Stimulated activated CD8-positive, alpha-beta memory T cell treated with anti-CD3 and anti-CD28 coated beads, Interleukin-15, amount 100 ng/mL, for 24 hours (primary cell): Measurements from ENCODE around the gene ADARB1.

ENCODE experiments used
- DNase-seq: peaks from one replicate; pipeline ENCODE4 v3.0.0-alpha.2; 2020; ENCODE audit warnings: low read depth

Gene ADARB1

DNA sequence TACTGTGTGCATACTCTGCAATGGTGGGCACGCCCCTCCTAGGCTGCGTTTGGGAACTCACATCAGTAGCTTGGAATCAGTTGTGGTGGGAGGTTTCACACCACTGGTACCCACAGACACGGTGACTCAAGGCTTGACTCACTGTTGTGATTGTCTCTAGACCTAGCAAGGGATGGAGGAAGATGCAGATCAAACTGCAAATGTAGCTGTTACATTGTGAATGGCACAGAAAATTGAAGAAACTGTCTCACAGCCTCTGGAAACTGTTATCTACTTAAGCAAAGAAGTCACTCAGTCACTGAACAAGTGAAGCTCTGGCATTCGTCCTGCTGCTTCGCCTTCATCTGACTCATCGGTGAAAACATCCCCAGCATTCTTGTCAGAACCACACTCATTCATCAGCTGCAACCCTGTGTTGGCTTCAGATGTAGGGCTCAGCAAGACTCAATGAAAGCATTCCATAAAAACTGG, 153.8 kb downstream of the ADARB1 start:
- peak; percentile 38 for DNase-seq

DNA sequence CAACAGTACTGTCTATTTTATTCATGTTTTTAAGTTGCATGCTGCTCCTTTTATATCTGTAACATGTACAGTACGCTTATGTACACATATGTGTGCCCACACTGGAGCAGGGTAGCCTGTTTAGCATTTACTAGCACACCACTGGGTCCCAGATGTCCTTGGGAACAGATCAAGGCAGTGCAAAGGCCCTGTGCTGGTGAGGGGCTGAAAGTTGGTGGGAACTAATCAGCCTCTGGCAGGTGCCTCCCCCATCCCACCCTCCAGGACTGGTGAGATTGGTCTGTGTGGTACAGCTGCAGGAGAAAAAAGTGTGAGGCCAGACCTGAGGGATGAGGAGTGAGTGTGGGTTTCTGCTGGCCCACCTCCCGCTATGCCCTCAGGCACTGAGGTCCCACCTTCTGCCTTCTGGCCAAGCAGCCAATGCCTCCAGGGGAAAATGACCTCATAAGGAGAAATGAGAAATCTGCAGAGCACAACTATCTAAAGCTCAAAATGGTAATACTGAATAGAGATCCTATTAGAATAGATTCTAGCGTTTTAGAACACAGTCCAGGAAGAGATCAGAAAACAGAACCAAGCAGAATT, 154.4 kb downstream of the ADARB1 start:
- DNase-seq = no peak

DNA sequence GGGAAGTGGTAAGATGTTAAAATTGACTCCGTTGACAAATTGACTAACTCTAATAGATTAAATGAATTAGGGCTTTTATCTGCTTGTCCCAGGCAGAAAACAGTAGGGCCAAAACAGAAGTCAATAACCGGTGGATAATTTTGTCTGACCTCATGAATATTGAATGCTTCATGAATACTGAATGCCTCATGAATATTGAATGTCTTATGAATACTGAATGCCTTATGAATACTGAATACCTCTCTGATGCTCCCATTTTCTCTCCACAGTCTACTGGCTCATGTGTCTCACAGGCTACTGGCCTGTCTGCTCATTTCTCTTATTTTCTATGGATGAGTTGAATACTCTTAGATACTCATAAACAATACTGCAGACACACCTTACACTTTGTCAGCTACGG, 157.3 kb downstream of the ADARB1 start:
- DNase-seq = no peak

DNA sequence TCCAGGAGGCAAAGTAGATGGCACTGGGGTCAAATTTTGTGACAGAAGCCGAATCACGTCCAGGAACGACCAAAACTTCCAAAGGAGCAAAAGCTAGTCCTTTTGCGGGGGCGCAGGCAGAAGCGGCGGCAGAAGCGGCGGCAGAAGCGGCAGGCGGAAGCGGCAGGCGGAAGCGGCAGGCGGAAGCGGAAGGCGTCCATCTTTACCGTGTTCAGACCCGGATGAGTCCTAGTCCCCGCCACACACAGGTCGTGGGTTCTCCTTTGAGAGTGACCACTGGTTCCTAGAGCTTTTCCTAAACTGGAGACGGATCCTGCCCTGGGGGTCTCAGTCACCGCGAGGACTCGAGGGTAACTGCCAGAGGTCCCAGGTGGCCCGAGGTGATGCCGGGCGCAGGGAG, 159.7 kb downstream of the ADARB1 start:
- DNase-seq = no peak

DNA sequence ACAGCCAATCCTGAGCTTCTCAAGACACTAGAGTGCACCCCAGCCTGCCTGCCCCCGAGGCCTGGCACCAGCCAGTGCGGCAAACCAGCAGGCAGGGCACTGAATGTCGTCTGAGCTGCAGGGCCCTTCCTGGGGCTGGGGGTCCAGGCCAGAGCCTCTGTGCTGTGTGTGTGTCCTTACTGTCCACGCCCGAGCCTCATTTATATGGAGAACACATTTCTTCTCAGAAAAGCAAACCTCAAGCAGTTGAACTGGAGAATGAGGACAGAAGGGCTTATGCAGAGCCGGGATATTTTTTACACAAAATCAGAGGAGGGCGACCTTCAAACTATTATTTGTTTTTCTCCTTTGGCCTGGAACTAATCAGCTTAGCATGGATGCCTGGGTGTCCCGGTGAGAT, 160.6 kb downstream of the ADARB1 start:
- no peak for DNase-seq

GRCh38 chr21:45235488-45235887, 161.1 kb downstream of the ADARB1 start:
- no peak for DNase-seq

GRCh38 chr21:45236481-45236880, 162.1 kb downstream of the ADARB1 start:
- DNase-seq = no peak

DNA sequence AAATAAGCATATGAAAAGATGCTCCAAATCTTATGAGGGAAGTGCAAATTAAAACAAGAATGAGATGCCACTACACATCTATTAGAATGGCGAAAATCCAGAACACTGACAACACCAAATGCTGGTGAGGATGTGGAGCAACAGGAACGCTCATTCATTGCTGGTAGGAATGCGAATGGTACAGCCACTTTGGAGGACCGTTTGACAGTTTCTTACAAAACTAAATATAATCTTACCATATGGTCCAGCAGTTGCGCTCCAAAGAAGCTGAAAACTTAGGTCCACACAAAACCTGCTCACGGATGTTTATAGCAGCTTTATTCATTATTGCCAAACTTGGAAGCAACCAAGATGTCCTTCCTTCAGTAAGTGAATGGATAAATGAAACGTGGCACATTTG, 163.0 kb downstream of the ADARB1 start:
- DNase-seq = no peak

- no peak for DNase-seq
Observed at GRCh38 chr21:45241357-45241756, 167.0 kb downstream of the ADARB1 start.

- DNase-seq = no peak
Observed at GRCh38 chr21:45243603-45244002, 169.2 kb downstream of the ADARB1 start.

- DNase-seq = no peak
Observed at GRCh38 chr21:45244799-45245340, 170.5 kb downstream of the ADARB1 start.

DNA sequence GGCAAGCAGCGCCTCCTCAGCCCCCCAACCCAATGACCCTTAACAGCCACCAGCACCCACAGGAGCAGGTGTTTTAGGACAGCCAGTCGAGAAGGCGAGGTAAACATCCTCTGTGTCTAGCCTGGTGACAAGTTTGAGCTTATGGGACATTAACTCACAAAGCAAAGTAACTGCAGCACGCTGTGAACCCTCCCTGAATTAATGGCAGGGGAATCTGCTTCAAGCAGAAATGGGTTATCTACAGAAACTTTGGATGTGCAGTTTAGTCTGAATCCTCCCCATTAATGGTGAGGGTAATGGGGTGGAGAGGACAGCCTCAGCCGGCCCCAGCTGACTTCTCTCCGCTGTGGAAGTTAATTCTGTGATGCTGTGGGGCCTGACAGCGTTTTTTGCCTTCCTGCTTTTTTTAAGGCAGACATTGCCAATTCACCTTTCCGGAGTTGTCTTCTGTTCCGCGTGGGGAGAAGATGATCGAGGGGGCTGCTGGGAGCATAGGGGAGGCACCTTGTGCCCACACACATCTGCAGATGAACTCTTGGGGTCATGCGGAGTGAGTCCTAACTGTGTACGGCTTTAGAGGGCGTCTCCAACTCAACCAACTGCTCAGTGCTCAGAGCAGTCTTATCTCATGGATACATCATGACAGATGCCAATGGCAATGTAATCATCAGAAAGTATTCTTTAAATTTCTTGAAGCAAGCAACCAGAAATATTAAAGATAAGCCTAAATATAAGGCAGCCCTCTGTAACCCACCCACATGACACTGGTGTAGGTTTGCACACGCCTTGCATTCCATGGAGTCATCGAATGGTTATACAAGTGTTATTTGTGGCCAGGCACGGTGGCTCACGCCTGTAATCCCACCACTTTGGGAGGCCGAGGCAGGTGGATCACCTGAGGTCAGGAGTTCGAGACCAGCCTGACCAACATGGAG, 172.3 kb downstream of the ADARB1 start:
- DNase-seq = no peak

DNA sequence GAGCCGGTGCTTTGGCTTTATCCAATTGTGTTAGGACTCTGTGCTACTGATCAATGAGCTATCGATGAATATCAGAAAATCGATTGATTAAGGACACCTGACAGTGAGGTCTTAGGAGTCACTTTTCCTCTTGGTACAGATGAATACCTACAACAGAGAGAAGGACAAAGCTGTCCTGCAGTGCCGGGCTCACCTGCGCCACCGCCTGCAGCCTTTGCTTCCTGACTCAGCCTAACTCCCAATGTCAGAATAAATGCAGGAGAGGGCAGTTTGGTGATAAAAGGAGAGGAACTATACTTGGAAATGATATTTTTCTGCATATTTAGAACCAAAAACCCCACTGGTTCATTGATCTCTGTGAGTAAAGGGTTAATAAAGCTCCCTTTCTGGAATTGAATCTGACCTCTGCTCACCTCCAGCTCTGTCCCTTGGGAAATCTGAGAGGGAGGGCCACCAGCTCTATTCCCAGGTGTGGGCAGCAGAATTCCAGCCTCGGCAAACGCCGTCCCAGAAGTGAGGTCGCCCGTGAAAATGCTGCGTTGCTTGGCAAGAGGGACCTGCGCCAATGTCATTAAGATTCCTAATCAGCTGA, 174.0 kb downstream of the ADARB1 start:
- no peak for DNase-seq

GRCh38 chr21:45248893-45249381, 174.6 kb downstream of the ADARB1 start:
- DNase-seq = no peak

GRCh38 chr21:45249626-45250025, 175.2 kb downstream of the ADARB1 start:
- DNase-seq = no peak

DNA sequence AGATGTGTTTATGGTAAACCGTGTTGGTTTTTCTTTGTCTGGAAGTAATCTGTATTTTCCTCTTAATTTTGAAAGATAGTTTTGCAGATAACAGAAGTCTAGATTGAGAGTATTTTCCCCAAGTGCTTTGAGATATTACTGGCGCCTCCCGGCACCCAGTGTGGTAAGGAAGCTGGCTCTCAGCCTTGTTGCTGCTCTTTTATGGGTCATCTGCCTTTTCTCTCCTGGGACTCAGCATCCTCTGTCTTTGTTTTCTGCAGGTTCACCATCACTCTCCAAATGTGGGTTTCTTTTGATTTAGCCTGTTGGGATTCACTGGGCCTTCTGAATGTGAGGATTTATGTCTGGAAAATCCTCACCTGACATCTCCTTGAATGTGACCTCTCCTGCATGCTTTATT, 175.9 kb downstream of the ADARB1 start:
- DNase-seq = no peak

DNA sequence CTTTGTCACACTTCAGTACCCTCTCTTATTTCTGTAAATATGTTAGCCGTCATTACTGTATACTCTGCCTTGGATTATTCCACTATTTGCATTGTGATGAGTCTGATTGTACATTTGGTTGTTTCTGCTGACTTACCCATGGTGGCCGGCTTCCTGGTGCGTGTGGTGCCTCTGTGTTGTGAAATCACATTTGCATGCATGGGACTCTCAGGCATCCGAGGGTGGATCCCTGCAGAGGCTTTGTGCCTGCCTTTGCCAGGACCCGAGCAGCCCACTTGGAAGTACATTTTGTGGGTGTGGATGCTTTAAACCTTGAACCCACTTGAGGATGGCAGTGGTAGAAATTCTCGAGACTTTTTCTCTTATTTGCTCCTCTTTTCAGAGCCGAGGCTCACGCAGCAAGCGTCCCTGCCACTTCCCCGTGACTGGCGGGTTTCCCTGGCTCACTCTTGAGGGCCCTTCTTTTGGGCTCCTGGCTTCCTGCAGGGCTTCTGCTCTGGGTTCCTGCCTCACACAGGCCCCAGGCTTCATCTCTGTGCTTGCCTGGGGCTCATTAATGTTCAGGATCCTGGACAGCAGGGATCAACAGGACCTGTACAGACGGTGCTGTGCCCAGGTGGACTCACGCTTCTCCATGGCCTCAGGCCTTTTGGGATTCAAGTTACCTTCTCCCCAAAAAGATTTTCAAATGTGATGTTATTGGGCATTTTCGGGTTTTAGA, 176.7 kb downstream of the ADARB1 start:
- DNase-seq = no peak

DNA sequence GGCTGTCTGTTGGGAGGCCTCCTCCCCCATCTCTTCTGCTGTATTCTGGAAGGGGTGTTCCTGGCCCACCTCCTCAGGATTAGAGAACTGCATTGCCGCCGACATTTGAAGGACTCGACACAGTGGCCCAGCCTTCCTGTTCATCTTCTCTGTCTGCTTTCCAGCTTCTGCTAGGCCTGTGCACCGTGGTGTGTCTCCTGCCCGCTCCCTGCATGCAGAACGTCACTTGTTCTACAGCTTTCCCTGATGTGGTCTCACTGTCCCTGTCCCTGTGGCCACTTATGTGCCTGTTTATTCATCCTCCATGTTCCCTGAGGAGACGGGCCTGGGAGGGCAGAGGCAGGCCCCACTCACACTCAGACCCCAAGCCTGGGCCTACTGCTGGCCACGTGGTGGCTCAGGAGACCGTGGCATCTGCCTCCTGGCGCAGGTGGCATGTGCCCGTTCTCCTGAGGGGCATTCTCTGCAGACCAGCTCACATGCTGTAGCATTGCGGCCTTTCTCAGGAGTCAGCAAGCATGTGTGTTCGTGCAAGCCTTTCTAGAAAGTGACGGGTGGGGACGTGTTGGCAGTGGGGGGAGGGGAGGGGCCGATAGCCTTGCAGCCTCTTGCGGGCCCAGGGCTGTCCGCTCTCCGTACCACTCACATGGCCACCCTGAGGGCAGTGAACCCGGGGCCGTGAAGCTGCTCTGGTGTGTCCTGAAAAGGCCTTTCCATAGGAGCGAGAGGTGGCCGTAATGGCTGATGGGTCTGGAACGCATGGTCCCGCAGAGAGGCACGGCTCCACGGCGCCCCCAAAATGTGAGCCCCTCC, 177.5 kb downstream of the ADARB1 start:
- no peak for DNase-seq

DNA sequence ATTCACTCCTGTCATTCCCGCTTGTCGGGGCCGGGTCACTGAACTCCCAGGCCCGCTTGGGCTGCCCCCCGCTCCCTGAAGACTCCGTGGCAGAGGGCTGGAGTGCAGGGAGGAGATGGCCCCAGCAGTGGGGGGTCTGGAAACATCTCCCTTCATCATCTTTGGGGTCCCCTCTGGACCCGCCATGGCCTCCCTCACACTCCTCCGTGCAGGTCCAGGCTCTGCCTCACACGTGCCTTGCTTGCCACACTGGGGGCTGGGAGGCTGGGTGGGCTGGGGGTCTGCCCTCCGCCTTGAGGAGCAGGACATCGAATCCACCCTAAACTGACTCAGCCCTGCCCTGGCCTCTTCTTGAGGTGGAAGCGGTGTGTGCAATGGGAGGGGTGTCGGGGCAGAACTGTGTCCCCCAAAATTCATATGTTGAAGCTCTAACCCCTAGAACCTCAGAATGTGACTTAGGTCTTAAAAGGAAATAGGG, 178.1 kb downstream of the ADARB1 start:
- no peak for DNase-seq

DNA sequence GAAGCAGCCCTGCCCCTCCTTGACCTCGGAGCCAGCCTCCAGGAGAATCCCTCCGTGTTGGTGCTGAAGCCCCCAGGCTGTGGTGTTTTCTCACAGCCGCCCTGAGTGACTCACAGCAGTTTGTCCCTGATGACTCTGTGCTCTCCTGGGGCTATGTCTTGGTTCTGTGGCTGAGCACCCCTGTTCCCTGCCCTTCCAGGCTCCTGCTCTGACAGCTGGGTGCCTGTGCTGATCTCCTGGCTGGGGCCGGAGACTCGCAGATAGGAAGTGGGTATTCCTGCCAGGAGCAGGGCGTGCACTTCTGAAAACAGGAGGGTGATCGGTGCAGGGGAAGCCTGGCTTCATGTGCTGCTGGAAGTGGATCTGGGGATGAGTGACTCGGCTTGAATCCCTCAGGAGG, 178.8 kb downstream of the ADARB1 start:
- no peak for DNase-seq
